Fibroblast of upper back skin (primary cell): ENCODE results near the gene TAF4.
"Not testable (repeated sequence)": the region's sequence is repeated elsewhere in the genome, so short reads cannot be mapped to it uniquely, and the experiment has no call there.

ENCODE experiments used
- DNase-seq: peaks from one replicate; pipeline ENCODE4 v3.0.0-alpha.2; 2013

TAF4 gene

GRCh38 chr20:61976644-61977418 lies 88.8 kb downstream of the TAF4 start:
- DNase-seq, result no peak

GRCh38 chr20:61976263-61976643 lies 89.4 kb downstream of the TAF4 start:
- DNase-seq, result no peak

- no peak for DNase-seq
These were observed 90.1 kb downstream of the TAF4 start for GRCh38 chr20:61975407-61976129.

GRCh38 chr20:61974357-61974665 lies 91.4 kb downstream of the TAF4 start:
- no peak for DNase-seq

- DNase-seq, result no peak
These were observed 91.9 kb downstream of the TAF4 start for GRCh38 chr20:61973515-61974356.

- DNase-seq, result no peak
These were observed 92.8 kb downstream of the TAF4 start for GRCh38 chr20:61972636-61973508.

- DNase-seq, result not testable (repeated sequence)
These were observed 94.1 kb downstream of the TAF4 start for GRCh38 chr20:61971595-61971994.

- DNase-seq, result no peak
These were observed 95.3 kb downstream of the TAF4 start for GRCh38 chr20:61970357-61970756.

- no peak for DNase-seq
These were observed 95.9 kb downstream of the TAF4 start for GRCh38 chr20:61969806-61970205.

- no peak for DNase-seq
These were observed 96.7 kb downstream of the TAF4 start for GRCh38 chr20:61968932-61969331.

- no peak for DNase-seq
These were observed 97.5 kb downstream of the TAF4 start for GRCh38 chr20:61968036-61968810.

- DNase-seq, result no peak
These were observed 98.4 kb downstream of the TAF4 start for GRCh38 chr20:61967300-61967699.

GRCh38 chr20:61966492-61967244 lies 99.0 kb downstream of the TAF4 start:
- DNase-seq, result no peak

GRCh38 chr20:61965606-61966491 lies 99.8 kb downstream of the TAF4 start:
- no peak for DNase-seq

GRCh38 chr20:61964675-61965605 lies 100.7 kb downstream of the TAF4 start:
- no peak for DNase-seq

GRCh38 chr20:61963885-61964674 lies 101.6 kb downstream of the TAF4 start:
- no peak for DNase-seq

- no peak for DNase-seq
These were observed 102.5 kb downstream of the TAF4 start for GRCh38 chr20:61963149-61963548.

GRCh38 chr20:61960836-61961235 lies 104.8 kb downstream of the TAF4 start:
- DNase-seq, result no peak
